Measurements from ENCODE around the gene IQCM. TPM values are rescaled to one million over a fixed set of nuclear protein-coding genes. Genes with fewer than 3 reads are reported as not detected.

IQCM gene
- total RNA-seq, 2 experiments from 2014 or later: not detected

DNA sequence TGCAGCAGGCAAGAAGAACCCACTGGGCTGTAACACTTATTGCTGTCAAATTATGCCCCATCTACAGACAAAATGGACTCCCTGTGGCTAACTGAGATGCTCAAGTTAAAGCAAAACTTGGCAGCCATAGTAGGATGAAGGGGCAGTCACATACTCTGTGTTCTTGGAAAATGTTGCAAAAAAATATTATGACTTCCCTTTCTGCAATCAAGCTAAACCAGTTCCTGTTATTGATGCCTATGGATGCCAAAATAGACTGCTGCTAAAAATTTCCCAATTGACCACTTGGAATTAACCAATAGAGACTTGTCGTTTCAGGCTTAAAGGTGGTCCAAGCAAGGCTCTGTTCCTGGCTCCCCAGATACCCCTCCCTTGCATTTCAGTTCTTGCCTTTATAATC, 49.5 kb downstream of the IQCM start:
- no TSS peak for BruUV-seq (replicated peaks)
- Histone ChIP-seq H3K27ac (ENCODE audit: low read depth, low read length, poor library complexity, severe bottlenecking) (no peak overlapping the region), H2AFZ (ENCODE audit: low read length) (no peak overlapping the region), H3K79me2 (ENCODE audit: insufficient read depth, low read depth, low read length) (no peaks in the 10 kb centered on the region), H3K4me1 (ENCODE audit: insufficient read depth, low read length, poor library complexity, severe bottlenecking) (no peaks in the 10 kb centered on the region), H3K9me2 (ENCODE audit: insufficient read depth, low read length) (no peaks in the 10 kb centered on the region), H3K36me3 (ENCODE audit: insufficient read depth, low read length) (no peaks in the 10 kb centered on the region), H3K4me3 (ENCODE audit: low read depth, low read length, poor library complexity, severe bottlenecking) (no peak overlapping the region), H3K4me2 (ENCODE audit: low read length) (no peak overlapping the region), H3K9me3 (ENCODE audit: low read length) (no peaks in the 10 kb centered on the region), H4K20me1 (ENCODE audit: insufficient read depth, low read length) (no peaks in the 10 kb centered on the region)
- POLR2A ChIA-PET: no interaction called here
- intact Hi-C loops (cut with micrococcal nuclease; ENCODE audit: unreplicated experiment): no loop called here
- DNase-seq (ENCODE audit: low spot score): no peak
- TF ChIP-seq EZH2phosphoT487 (IDR thresholded peaks at IDR 0.05; ENCODE audit: borderline replicate concordance, low read depth, low read length): no peak
- TF ChIP-seq CTCF (conservative IDR thresholded peaks at IDR 0.05; ENCODE audit: low read length): no peak
- CTCF ChIA-PET (ENCODE audit: unreplicated experiment): no interaction called here

- intact Hi-C loops (cut with micrococcal nuclease; ENCODE audit: unreplicated experiment): no loop called here
- Histone ChIP-seq H3K4me2 (ENCODE audit: low read length) (no peak overlapping the region), H4K20me1 (ENCODE audit: insufficient read depth, low read length) (no peaks in the 10 kb centered on the region), H3K9me2 (ENCODE audit: insufficient read depth, low read length) (no peaks in the 10 kb centered on the region), H3K4me3 (ENCODE audit: low read depth, low read length, poor library complexity, severe bottlenecking) (no peak overlapping the region), H3K79me2 (ENCODE audit: insufficient read depth, low read depth, low read length) (no peaks in the 10 kb centered on the region), H3K27ac (ENCODE audit: low read depth, low read length, poor library complexity, severe bottlenecking) (no peak overlapping the region), H3K4me1 (ENCODE audit: insufficient read depth, low read length, poor library complexity, severe bottlenecking) (no peaks in the 10 kb centered on the region), H3K9me3 (ENCODE audit: low read length) (no peaks in the 10 kb centered on the region), H2AFZ (ENCODE audit: low read length) (no peak overlapping the region), H3K36me3 (ENCODE audit: insufficient read depth, low read length) (no peaks in the 10 kb centered on the region)
- no TSS peak for BruUV-seq (replicated peaks)
- ChIA-PET CTCF (ENCODE audit: unreplicated experiment) (no interaction called here), POLR2A (interaction anchor here (0.8 kb wide), 1 partner anchor 9 kb away, joined by 3 read pairs; no protein-coding TSS in a partner anchor)
- no peak for TF ChIP-seq EZH2phosphoT487 (IDR thresholded peaks at IDR 0.05; ENCODE audit: borderline replicate concordance, low read depth, low read length)
- no peak for TF ChIP-seq CTCF (conservative IDR thresholded peaks at IDR 0.05; ENCODE audit: low read length)
- no peak for DNase-seq (ENCODE audit: low spot score)
Observed at GRCh38 chr4:149765630-149766029, 50.0 kb downstream of the IQCM start.

- DNase-seq (ENCODE audit: low spot score): no peak
- Histone ChIP-seq H2AFZ (ENCODE audit: low read length) (no peak overlapping the region), H4K20me1 (ENCODE audit: insufficient read depth, low read length) (no peaks in the 10 kb centered on the region), H3K9me2 (ENCODE audit: insufficient read depth, low read length) (no peaks in the 10 kb centered on the region), H3K79me2 (ENCODE audit: insufficient read depth, low read depth, low read length) (no peaks in the 10 kb centered on the region), H3K27ac (ENCODE audit: low read depth, low read length, poor library complexity, severe bottlenecking) (no peak overlapping the region), H3K4me2 (ENCODE audit: low read length) (no peak overlapping the region), H3K9me3 (ENCODE audit: low read length) (no peaks in the 10 kb centered on the region), H3K36me3 (ENCODE audit: insufficient read depth, low read length) (no peaks in the 10 kb centered on the region), H3K4me3 (ENCODE audit: low read depth, low read length, poor library complexity, severe bottlenecking) (no peak overlapping the region), H3K4me1 (ENCODE audit: insufficient read depth, low read length, poor library complexity, severe bottlenecking) (no peaks in the 10 kb centered on the region)
- POLR2A ChIA-PET: interaction anchor here (0.9 kb wide), 1 partner anchor 37 kb away, joined by 3 read pairs; no protein-coding TSS in a partner anchor
- no peak for TF ChIP-seq EZH2phosphoT487 (IDR thresholded peaks at IDR 0.05; ENCODE audit: borderline replicate concordance, low read depth, low read length)
- no peak for TF ChIP-seq CTCF (conservative IDR thresholded peaks at IDR 0.05; ENCODE audit: low read length)
- intact Hi-C loops (cut with micrococcal nuclease; ENCODE audit: unreplicated experiment): no loop called here
- BruUV-seq (replicated peaks): no TSS peak
- CTCF ChIA-PET (ENCODE audit: unreplicated experiment): no interaction called here
Observed at GRCh38 chr4:149755969-149756368, 59.7 kb downstream of the IQCM start.
